GM10248 (cell line): ENCODE data around the gene TNIK.
"Not testable (repeated sequence)": the region's sequence is repeated elsewhere in the genome, so short reads cannot be mapped to it uniquely, and the experiment has no call there.

ENCODE experiments used
- CTCF ChIA-PET: fragments of 300-600 bp; sonication (Branson Sonifier 250); formaldehyde crosslinking; extraction: SDS; loops from one replicate; lab custom pipeline; 2021; ENCODE audit warnings: antibody characterized with exemption; lab: Yijun Ruan, JAX
- POLR2A ChIA-PET: fragments of 350-650 bp; sonication (Branson Sonifier 250); formaldehyde crosslinking; extraction: SDS; loops from one replicate; lab custom pipeline; 2020; ENCODE audit warnings: antibody characterized with exemption; lab: Yijun Ruan, JAX
- DNase-seq: peaks from one replicate; pipeline ENCODE4 v3.0.0; 2012; ENCODE audit errors: extremely low spot score
- TF ChIP-seq, protein P1 (sequence below): IDR thresholded peaks from 2 replicates; pipeline ENCODE4 v1.5.1; 2012; ENCODE audit warnings: mild to moderate bottlenecking, low read depth; ENCODE audit errors: extremely low read depth, missing control alignments, control extremely low read depth

Gene TNIK

DNA sequence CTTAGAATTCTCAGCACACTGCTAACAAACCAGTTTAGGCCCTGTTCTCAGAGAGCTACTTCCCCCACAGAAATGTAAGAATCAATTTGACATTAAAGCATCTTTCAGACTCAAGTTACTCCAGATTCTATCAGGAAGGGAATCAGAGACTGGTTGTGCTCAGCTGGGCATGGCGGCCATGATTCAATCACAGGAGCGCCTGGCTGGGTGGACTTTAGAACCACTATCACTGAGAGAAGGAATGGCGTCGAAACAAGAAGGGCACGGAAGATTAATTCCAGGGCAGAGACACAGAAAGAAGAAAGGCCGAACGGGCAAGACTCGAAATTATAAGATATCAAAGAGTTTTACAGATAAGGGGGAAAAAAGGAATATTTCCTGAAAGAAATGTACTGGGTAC lies 6.2 kb downstream of the TNIK start:
- CTCF ChIA-PET, result interaction anchor here (1.0 to 1.1 kb wide), 2 partner anchors 9 to 12 kb away, joined by 3 to 4 read pairs; no protein-coding TSS in a partner anchor
- no peak for DNase-seq
- TF ChIP-seq, protein P1, sequence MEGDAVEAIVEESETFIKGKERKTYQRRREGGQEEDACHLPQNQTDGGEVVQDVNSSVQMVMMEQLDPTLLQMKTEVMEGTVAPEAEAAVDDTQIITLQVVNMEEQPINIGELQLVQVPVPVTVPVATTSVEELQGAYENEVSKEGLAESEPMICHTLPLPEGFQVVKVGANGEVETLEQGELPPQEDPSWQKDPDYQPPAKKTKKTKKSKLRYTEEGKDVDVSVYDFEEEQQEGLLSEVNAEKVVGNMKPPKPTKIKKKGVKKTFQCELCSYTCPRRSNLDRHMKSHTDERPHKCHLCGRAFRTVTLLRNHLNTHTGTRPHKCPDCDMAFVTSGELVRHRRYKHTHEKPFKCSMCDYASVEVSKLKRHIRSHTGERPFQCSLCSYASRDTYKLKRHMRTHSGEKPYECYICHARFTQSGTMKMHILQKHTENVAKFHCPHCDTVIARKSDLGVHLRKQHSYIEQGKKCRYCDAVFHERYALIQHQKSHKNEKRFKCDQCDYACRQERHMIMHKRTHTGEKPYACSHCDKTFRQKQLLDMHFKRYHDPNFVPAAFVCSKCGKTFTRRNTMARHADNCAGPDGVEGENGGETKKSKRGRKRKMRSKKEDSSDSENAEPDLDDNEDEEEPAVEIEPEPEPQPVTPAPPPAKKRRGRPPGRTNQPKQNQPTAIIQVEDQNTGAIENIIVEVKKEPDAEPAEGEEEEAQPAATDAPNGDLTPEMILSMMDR, result no peak
- POLR2A ChIA-PET, result no interaction called here

GRCh38 chr3:171453180-171453886 lies 6.9 kb downstream of the TNIK start:
- no peak for DNase-seq
- ChIA-PET POLR2A (no interaction called here), CTCF (interaction anchor here (0.6 to 1.1 kb wide), 3 partner anchors 8 to 17 kb away, joined by 3 to 4 read pairs (median 3); no protein-coding TSS in a partner anchor)
- TF ChIP-seq, protein P1, result peak; percentile 14

GRCh38 chr3:171452328-171452727 lies 7.9 kb downstream of the TNIK start:
- TF ChIP-seq, protein P1, result no peak
- ChIA-PET CTCF (interaction anchor here (0.6 to 1.7 kb wide), 7 partner anchors 9 to 114 kb away, joined by 3 to 8 read pairs (median 3); partner anchors contain the start of gene TNIK), POLR2A (interaction anchor here (0.5 kb wide), 1 partner anchor 172 kb away, joined by 4 read pairs; no protein-coding TSS in a partner anchor)
- no peak for DNase-seq

DNA sequence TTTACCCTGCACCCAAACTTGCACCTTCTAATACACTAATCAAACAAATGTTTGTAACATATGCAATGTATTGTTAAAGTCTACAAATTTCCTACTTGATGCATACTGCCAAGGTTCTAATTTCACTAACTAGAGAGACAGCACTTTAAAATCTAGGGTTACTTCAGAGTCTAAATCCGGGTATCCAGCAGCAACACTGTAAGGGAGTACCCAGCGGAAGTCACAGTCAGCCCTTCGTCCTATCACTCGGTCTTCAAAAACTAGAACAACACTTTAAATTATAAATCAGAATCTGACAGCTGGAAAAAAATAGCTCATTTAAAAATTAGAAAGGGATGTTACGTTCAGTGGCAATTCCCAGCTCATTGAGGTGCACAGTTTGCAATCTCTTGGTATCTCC lies 8.3 kb downstream of the TNIK start:
- TF ChIP-seq, protein P1, result no peak
- no peak for DNase-seq
- ChIA-PET CTCF (interaction anchor here (0.6 to 1.7 kb wide), 10 partner anchors 9 to 115 kb away, joined by 3 to 8 read pairs (median 3); partner anchors contain the start of gene TNIK), POLR2A (interaction anchor here (0.5 kb wide), 1 partner anchor 172 kb away, joined by 4 read pairs; no protein-coding TSS in a partner anchor)

GRCh38 chr3:171447579-171447891 lies 12.7 kb downstream of the TNIK start:
- POLR2A ChIA-PET, DNase-seq: not testable (repeated sequence)
- CTCF ChIA-PET, result interaction anchor here (0.8 to 3.9 kb wide), 5 partner anchors 9 to 26 kb away, joined by 3 to 20 read pairs (median 4); no protein-coding TSS in a partner anchor

DNA sequence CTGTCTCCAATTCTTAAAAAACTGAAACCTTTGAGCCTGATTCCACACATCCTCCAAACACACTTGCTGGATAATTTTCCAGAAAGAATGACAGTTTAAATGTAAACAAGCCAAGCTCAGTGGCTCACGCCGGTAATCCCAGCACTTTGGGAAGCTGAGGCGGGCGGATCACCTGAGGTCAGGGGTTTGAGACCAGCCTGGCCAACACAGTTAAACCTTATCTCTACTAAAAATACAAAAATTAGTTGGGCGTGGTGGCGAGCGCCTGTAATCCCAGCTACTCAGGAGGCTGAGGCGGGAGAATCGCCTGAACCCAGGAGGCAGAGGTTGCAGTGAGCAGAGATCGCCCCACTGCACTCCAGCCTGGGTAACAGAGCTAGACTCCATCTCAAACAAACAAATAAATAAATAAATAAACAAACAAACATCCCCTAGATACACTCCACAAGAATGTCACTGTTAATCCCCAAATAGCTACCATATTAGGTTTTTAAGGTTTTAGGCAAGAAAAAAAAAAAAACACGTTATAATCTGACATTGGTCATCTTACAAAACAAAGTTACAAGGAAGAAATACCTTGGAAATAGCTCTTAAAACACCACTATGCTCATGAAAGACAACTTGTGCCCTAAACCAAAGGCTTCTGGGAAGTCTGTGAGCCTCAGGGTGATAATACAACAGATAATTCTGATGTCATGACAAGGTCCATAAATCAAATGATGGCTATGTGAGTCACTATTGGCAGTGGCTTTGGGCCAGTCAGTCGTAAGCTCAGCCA lies 13.2 kb downstream of the TNIK start:
- ChIA-PET POLR2A (no interaction called here), CTCF (interaction anchor here (0.8 to 3.9 kb wide), 7 partner anchors 10 to 260 kb away, joined by 3 to 20 read pairs (median 4); partner anchors contain the start of gene TNIK)
- TF ChIP-seq, protein P1, result no peak
- no peak for DNase-seq

- TF ChIP-seq, protein P1, result no peak
- ChIA-PET CTCF (interaction anchor here (1.1 to 3.9 kb wide), 4 partner anchors 10 to 259 kb away, joined by 3 to 20 read pairs (median 8); partner anchors contain the start of gene TNIK), POLR2A (no interaction called here)
- DNase-seq, result no peak
Observed at GRCh38 chr3:171446301-171446700, 13.9 kb downstream of the TNIK start.
